Hepatocyte (in vitro differentiated cells): ENCODE measurements around the gene IL16.

ENCODE experiments used
- EZH2 ChIP-seq: fragments of 200-600 bp; sonication (generic); IDR thresholded peaks from 2 replicates; pipeline ENCODE4 v1.6.1; 2016; ENCODE audit warnings: antibody characterized with exemption, mild to moderate bottlenecking, borderline replicate concordance
- TF ChIP-seq, protein P1 (sequence below): fragments of 200-600 bp; sonication (generic); IDR thresholded peaks from 2 replicates; pipeline ENCODE4 v1.5.1; 2016; ENCODE audit warnings: antibody characterized with exemption, mild to moderate bottlenecking; ENCODE audit not compliant: poor library complexity

DNA sequence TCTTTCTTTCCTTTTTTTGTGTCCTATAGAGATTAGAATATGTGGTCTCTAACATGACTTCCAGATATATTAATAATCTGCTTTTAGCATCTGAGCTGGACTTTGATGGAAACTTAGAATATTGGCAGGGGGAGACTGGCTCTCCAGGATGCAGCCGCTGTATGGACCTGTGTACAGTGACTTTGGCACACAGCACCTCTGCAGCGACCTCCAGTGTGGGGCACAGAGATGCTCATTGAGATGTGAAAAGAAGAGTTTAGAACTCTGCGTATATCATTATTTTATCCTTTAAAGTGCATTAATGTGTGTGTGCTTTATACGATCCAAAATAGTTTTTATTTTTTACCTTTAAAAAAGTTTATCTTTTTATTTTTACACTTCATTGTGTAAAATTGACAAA is 44.3 kb upstream of the IL16 start:
- TF ChIP-seq, protein P1, sequence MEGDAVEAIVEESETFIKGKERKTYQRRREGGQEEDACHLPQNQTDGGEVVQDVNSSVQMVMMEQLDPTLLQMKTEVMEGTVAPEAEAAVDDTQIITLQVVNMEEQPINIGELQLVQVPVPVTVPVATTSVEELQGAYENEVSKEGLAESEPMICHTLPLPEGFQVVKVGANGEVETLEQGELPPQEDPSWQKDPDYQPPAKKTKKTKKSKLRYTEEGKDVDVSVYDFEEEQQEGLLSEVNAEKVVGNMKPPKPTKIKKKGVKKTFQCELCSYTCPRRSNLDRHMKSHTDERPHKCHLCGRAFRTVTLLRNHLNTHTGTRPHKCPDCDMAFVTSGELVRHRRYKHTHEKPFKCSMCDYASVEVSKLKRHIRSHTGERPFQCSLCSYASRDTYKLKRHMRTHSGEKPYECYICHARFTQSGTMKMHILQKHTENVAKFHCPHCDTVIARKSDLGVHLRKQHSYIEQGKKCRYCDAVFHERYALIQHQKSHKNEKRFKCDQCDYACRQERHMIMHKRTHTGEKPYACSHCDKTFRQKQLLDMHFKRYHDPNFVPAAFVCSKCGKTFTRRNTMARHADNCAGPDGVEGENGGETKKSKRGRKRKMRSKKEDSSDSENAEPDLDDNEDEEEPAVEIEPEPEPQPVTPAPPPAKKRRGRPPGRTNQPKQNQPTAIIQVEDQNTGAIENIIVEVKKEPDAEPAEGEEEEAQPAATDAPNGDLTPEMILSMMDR = no peak
- TF ChIP-seq EZH2 = no peak
